ENCODE measurements around the gene ATXN7L1. TPM values are rescaled to one million over a fixed set of nuclear protein-coding genes. Genes with fewer than 3 reads are reported as not detected.

Gene ATXN7L1
- polyA plus RNA-seq, 4 donors: 9.7 to 50.8 (median 26.7) TPM

DNA sequence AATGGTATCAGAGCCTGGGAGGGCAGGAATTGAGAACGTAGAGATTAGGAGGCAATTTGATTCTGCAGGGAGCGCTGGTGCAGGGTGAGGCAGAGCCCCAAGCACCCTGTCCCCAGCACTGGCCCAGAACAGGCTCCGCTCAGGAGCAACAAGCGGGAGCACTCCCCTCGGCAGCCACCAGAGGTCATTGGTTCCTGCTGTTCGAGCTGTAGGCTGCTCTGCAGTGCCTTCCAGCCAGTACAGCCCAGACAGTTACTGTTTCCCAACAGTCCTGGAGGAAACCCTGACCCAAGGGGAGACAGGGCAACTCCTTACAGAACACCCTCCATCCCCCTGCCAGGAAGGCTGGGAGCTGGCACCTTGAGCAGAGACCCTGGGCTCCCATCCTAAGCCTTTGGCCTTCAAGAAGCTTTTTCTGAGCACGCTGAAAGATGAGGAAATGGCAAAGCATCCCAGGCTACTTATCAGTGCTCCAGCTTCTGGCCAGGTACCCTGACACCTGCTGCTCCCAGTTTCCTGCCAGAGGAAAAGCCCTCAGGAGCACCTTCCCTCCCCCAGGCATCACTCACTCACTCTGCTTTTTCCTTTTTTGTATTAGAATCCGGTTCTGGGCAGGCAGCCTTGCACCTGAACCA lies 223.9 kb downstream of the ATXN7L1 start:
- H3K27ac ChIP-seq (ENCODE audit: low read depth in 1 of 3, low read length in 2 of 3): no peak overlapping the region
- H3K27me3 ChIP-seq (ENCODE audit: control insufficient read depth in 3 of 3, insufficient read depth in 3 of 3, low read length in 3 of 3): no peaks in the 10 kb centered on the region
- no peaks in the 10 kb centered on the region for H3K9me3 ChIP-seq (ENCODE audit: control insufficient read depth in 2 of 2, insufficient read depth in 1 of 2, low read depth in 1 of 2, low read length in 1 of 2)
- peaks cover 0 to 2% (median 0%) of the 10 kb centered on the region in 3 donors for H3K4me1 ChIP-seq (ENCODE audit: control insufficient read depth in 3 of 3, insufficient read depth in 2 of 3, low read depth in 1 of 3, low read length in 2 of 3)
- H3K4me3 ChIP-seq (ENCODE audit: low read depth in 1 of 3, low read length in 3 of 3): no peak overlapping the region
- DNase-seq: peak; percentile 67 to 71
- H3K36me3 ChIP-seq (ENCODE audit: control insufficient read depth in 3 of 3, insufficient read depth in 2 of 3, low read depth in 1 of 3, low read length in 3 of 3): peaks cover 0 to 60% (median 0%) of the 10 kb centered on the region in 3 donors
- WGBS, 3 donors: 21 to 31% (median 28%) methylated on average over 8 of the region's 8 CpGs
- FAIRE-seq: no peak

DNA sequence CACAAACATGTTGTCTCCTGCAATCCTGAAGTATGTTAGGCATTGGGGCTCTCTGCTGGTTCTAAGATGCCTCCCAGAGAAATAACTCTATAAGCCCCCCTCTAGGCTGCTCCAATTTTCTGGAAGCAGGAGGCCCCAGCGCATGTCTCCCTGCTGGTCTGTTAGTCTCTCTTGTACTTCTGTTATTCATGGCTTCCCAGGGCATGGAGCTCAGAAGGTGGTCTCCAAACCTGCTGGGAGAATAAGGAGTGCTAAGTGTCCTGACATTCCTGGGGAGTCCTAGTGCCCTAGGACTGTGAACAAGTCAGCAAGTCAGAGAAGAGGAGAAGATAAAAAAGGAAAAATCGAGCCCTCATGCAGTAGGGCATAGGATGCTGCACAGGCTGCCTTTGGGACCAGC lies 224.6 kb downstream of the ATXN7L1 start:
- Histone ChIP-seq H3K9me3 (ENCODE audit: control insufficient read depth in 2 of 2, insufficient read depth in 1 of 2, low read depth in 1 of 2, low read length in 1 of 2) (no peaks in the 10 kb centered on the region), H3K4me1 (ENCODE audit: control insufficient read depth in 3 of 3, insufficient read depth in 2 of 3, low read depth in 1 of 3, low read length in 2 of 3) (peaks cover 0 to 2% (median 0%) of the 10 kb centered on the region in 3 donors)

DNA sequence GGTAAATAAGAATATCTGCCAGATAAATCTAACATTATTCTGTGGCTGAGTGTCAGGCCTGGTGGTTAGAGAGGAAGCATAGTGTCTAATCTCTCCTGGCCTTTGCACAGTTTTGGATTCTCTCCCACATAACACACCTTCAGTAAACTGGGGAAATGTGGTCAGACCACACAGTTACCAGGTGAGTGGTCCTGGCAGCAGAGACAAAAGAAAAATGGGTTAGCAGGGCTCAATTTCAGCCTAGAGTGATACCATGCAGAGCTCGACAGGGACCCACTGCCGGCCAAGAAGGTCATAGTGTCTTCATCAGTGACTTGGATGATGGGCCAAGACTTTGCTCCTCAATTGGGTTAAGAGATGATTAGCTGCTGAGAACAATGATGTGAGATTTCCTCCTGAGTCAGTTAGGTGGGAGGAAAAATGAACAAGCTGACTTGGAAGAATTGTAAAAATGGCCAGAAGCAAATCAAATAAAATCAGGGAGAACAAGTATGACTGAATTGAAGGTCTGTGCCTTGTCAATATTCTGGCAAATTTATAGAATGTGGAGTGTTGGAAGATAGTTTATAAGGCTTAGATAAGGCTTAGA lies 225.9 kb downstream of the ATXN7L1 start:
- Histone ChIP-seq H3K27me3 (ENCODE audit: control insufficient read depth in 3 of 3, insufficient read depth in 3 of 3, low read length in 3 of 3) (no peaks in the 10 kb centered on the region), H3K27ac (ENCODE audit: low read depth in 1 of 3, low read length in 2 of 3) (no peak overlapping the region), H3K4me1 (ENCODE audit: control insufficient read depth in 3 of 3, insufficient read depth in 2 of 3, low read depth in 1 of 3, low read length in 2 of 3) (peaks cover 0 to 2% (median 0%) of the 10 kb centered on the region in 3 donors), H3K9me3 (ENCODE audit: control insufficient read depth in 2 of 2, insufficient read depth in 1 of 2, low read depth in 1 of 2, low read length in 1 of 2) (no peaks in the 10 kb centered on the region), H3K4me3 (ENCODE audit: low read depth in 1 of 3, low read length in 3 of 3) (no peak overlapping the region), H3K36me3 (ENCODE audit: control insufficient read depth in 3 of 3, insufficient read depth in 2 of 3, low read depth in 1 of 3, low read length in 3 of 3) (peaks cover 0 to 43% (median 0%) of the 10 kb centered on the region in 3 donors)
- 76 to 94% (median 86%) methylated on average over 2 of the region's 2 CpGs for WGBS, 3 donors
- no peak for FAIRE-seq
- no peak for DNase-seq

More for the DNA sequence above, 224.6 kb downstream of the ATXN7L1 start:
- DNase-seq (no peak), FAIRE-seq (no peak)
- Histone ChIP-seq H3K4me3 (ENCODE audit: low read depth in 1 of 3, low read length in 3 of 3) (no peak overlapping the region), H3K27me3 (ENCODE audit: control insufficient read depth in 3 of 3, insufficient read depth in 3 of 3, low read length in 3 of 3) (no peaks in the 10 kb centered on the region), H3K27ac (ENCODE audit: low read depth in 1 of 3, low read length in 2 of 3) (no peak overlapping the region), H3K36me3 (ENCODE audit: control insufficient read depth in 3 of 3, insufficient read depth in 2 of 3, low read depth in 1 of 3, low read length in 3 of 3) (peaks cover 0 to 54% (median 0%) of the 10 kb centered on the region in 3 donors)
- 91 to 100% (median 97%) methylated on average over 2 of the region's 2 CpGs for whole genome bisulfite sequencing, 3 donors

DNA sequence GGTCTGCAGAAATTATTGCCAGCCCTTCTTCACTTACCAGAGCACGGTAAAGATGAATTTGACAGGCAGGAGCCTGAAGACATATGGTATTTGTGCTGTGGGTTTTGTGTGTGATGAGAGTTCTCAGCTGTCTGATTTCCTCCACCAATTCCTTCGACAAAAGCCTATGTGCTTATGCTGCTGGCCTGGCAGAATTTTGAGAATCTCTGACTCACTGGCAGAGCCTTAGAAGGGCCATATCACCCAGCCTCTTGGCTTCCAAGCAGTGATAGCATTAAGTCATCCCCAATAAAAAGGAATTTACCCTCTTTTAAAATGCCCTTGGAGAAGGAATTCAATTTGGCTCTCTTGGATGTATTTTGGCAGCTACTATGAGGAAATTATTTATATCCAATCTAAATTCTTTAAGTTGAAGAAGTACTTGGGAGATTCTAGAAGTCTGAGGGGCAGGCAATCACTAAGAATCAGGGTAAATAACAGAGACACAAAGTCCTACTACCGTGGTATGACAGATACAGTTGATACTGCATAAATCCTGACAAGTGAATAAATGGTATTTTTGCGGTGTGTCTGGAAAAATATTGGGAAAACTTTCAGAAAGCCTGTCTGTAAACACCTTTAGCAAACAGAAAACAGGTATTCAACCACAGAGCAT lies 226.5 kb downstream of the ATXN7L1 start:
- Histone ChIP-seq H3K27ac (ENCODE audit: low read depth in 1 of 3, low read length in 2 of 3) (no peak overlapping the region), H3K4me1 (ENCODE audit: control insufficient read depth in 3 of 3, insufficient read depth in 2 of 3, low read depth in 1 of 3, low read length in 2 of 3) (no peaks in the 10 kb centered on the region), H3K27me3 (ENCODE audit: control insufficient read depth in 3 of 3, insufficient read depth in 3 of 3, low read length in 3 of 3) (no peaks in the 10 kb centered on the region), H3K4me3 (ENCODE audit: low read depth in 1 of 3, low read length in 3 of 3) (no peak overlapping the region), H3K36me3 (ENCODE audit: control insufficient read depth in 3 of 3, insufficient read depth in 2 of 3, low read depth in 1 of 3, low read length in 3 of 3) (peaks cover 0 to 39% (median 0%) of the 10 kb centered on the region in 3 donors), H3K9me3 (ENCODE audit: control insufficient read depth in 2 of 2, insufficient read depth in 1 of 2, low read depth in 1 of 2, low read length in 1 of 2) (no peaks in the 10 kb centered on the region)
- WGBS, 3 donors: 71 to 78% (median 75%) methylated on average over 4 of the region's 4 CpGs
- no peak for DNase-seq
- FAIRE-seq: no peak

DNA sequence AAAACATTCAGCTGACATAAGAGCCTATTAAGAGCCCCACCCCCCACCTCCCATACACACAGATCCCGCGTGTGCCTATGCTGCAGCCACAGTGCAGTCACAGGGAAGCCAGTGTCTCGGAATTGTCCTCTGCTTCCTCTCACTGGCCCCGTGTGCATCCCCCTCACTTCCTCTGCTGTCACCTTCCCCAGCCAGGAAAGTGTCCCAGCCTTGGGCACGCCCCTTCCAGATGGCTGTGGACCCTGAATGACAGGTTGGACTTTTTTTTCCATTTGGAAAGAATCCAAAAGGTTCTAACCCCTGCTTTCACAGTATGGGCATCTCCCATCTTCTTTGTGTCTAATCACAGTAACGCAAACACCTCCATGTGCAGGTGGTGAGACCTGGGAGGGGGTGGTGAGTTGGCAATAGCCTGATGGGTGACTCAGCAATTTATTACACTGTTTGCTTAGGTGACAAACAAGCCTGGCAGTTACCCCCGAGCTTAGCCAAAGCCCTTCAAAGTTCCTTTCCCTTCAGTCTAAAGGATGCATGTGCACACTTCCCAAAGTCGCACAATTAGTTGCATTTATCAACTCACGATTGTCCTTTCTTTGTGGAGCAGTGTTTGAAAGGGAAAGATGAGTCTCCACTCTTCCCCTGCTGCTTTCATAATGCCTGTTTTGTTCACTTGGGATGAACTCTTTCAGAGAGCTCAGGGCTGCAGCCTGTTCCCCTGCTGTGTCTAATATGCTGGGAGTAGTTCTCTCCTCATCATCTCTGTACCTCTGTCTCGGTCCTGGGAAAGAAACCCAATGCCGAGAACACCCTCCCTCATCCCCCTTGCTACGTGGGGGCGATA lies 227.6 kb downstream of the ATXN7L1 start:
- H3K27me3 ChIP-seq (ENCODE audit: control insufficient read depth in 3 of 3, insufficient read depth in 3 of 3, low read length in 3 of 3): no peaks in the 10 kb centered on the region
- no peak overlapping the region for H3K4me3 ChIP-seq (ENCODE audit: low read depth in 1 of 3, low read length in 3 of 3)
- H3K4me1 ChIP-seq (ENCODE audit: control insufficient read depth in 3 of 3, insufficient read depth in 2 of 3, low read depth in 1 of 3, low read length in 2 of 3): no peaks in the 10 kb centered on the region
- H3K27ac ChIP-seq (ENCODE audit: low read depth in 1 of 3, low read length in 2 of 3): no peak overlapping the region
- no peaks in the 10 kb centered on the region for H3K9me3 ChIP-seq (ENCODE audit: control insufficient read depth in 2 of 2, insufficient read depth in 1 of 2, low read depth in 1 of 2, low read length in 1 of 2)
- H3K36me3 ChIP-seq (ENCODE audit: control insufficient read depth in 3 of 3, insufficient read depth in 2 of 3, low read depth in 1 of 3, low read length in 3 of 3): peaks cover 0 to 38% (median 0%) of the 10 kb centered on the region in 3 donors
- WGBS, 3 donors: 38 to 56% (median 51%) methylated on average over 13 of the region's 13 CpGs
- DNase-seq (peak; percentile 34 to 49), FAIRE-seq (no peak)

DNA sequence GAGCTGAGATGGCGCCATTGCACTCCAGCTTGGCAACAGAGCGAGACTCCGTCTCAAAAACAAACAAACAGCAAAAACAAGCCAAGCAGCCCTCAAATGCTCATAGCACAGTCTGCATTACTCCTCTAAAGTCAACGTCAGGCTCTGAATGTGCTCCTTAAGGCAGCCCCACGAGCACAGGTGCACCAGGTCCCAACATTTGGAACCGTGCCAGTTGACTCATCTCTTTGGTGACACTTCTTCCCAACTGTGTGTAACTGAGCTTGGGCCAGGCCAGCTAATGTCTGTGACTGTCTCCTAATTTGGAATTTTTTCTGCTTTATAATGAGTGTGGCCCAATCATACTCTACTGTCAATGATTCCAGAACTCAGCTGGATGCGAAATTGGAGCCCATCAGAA lies 228.8 kb downstream of the ATXN7L1 start:
- H3K27ac ChIP-seq (ENCODE audit: low read depth in 1 of 3, low read length in 2 of 3): no peak overlapping the region
- H3K27me3 ChIP-seq (ENCODE audit: control insufficient read depth in 3 of 3, insufficient read depth in 3 of 3, low read length in 3 of 3): no peaks in the 10 kb centered on the region
- no peaks in the 10 kb centered on the region for H3K4me1 ChIP-seq (ENCODE audit: control insufficient read depth in 3 of 3, insufficient read depth in 2 of 3, low read depth in 1 of 3, low read length in 2 of 3)
- H3K36me3 ChIP-seq (ENCODE audit: control insufficient read depth in 3 of 3, insufficient read depth in 2 of 3, low read depth in 1 of 3, low read length in 3 of 3): peaks cover 0 to 37% (median 0%) of the 10 kb centered on the region in 3 donors
- no peaks in the 10 kb centered on the region for H3K9me3 ChIP-seq (ENCODE audit: control insufficient read depth in 2 of 2, insufficient read depth in 1 of 2, low read depth in 1 of 2, low read length in 1 of 2)
- no peak overlapping the region for H3K4me3 ChIP-seq (ENCODE audit: low read depth in 1 of 3, low read length in 3 of 3)
- FAIRE-seq: no peak
- 88 to 92% (median 88%) methylated on average over 7 of the region's 7 CpGs for WGBS, 3 donors
- no peak for DNase-seq

DNA sequence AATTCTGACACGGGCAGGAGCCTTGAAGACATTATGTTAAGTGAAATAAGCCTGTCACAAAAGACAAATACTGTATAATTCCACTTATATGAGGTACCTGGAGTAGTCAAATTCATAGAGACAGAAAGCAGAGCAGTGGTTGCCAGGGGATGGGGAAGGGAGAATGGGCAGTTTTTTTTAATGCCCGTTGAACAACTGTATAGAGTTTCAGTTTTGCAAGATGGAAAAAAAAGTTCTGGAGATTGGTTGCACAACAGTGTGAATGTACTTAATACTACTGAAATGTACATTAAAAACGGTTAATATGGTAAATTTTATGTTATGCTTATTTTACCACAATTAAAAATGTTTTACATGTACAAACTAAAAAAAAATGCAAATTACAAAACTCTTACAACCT lies 231.5 kb downstream of the ATXN7L1 start:
- Histone ChIP-seq H3K9me3 (ENCODE audit: control insufficient read depth in 2 of 2, insufficient read depth in 1 of 2, low read depth in 1 of 2, low read length in 1 of 2) (no peaks in the 10 kb centered on the region), H3K4me3 (ENCODE audit: low read depth in 1 of 3, low read length in 3 of 3) (no peak overlapping the region), H3K27ac (ENCODE audit: low read depth in 1 of 3, low read length in 2 of 3) (no peak overlapping the region), H3K36me3 (ENCODE audit: control insufficient read depth in 3 of 3, insufficient read depth in 2 of 3, low read depth in 1 of 3, low read length in 3 of 3) (peaks cover 0 to 42% (median 3%) of the 10 kb centered on the region in 3 donors), H3K27me3 (ENCODE audit: control insufficient read depth in 3 of 3, insufficient read depth in 3 of 3, low read length in 3 of 3) (no peaks in the 10 kb centered on the region), H3K4me1 (ENCODE audit: control insufficient read depth in 3 of 3, insufficient read depth in 2 of 3, low read depth in 1 of 3, low read length in 2 of 3) (peaks cover 0 to under 1% (median 0%) of the 10 kb centered on the region in 3 donors)
- WGBS, 3 donors: 81 to 85% (median 83%) methylated on average over 3 of the region's 3 CpGs
- no peak for DNase-seq
- FAIRE-seq: no peak

DNA sequence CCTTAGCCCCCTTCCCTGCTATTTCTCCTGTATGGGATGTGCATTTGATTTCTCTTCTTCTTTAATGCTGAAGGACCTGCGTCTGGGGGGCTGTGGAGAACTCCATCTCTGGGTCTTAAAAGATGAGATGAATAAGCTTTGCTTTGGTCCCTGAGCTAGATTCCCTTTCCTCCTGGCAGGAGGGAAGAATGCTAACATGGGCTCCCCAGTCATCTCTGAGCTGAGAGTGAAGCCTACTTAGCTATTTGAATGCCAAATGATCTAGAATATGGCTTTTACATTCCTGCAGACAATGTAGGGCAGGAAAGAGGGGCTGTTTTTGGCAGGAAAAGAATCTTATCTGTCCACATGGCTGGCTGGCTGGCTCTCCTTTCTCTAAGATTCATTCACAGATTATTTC lies 232.5 kb downstream of the ATXN7L1 start:
- WGBS, 3 donors: 85 to 90% (median 90%) methylated on average over 1 of the region's 1 CpG
- Histone ChIP-seq H3K9me3 (ENCODE audit: control insufficient read depth in 2 of 2, insufficient read depth in 1 of 2, low read depth in 1 of 2, low read length in 1 of 2) (no peaks in the 10 kb centered on the region), H3K36me3 (ENCODE audit: control insufficient read depth in 3 of 3, insufficient read depth in 2 of 3, low read depth in 1 of 3, low read length in 3 of 3) (peaks cover 2 to 45% (median 3%) of the 10 kb centered on the region in 3 donors), H3K27ac (ENCODE audit: low read depth in 1 of 3, low read length in 2 of 3) (no peak overlapping the region), H3K4me1 (ENCODE audit: control insufficient read depth in 3 of 3, insufficient read depth in 2 of 3, low read depth in 1 of 3, low read length in 2 of 3) (peaks cover 0 to 5% (median 0%) of the 10 kb centered on the region in 3 donors), H3K4me3 (ENCODE audit: low read depth in 1 of 3, low read length in 3 of 3) (no peak overlapping the region), H3K27me3 (ENCODE audit: control insufficient read depth in 3 of 3, insufficient read depth in 3 of 3, low read length in 3 of 3) (no peaks in the 10 kb centered on the region)
- FAIRE-seq (no peak), DNase-seq (no peak)
